RKO (cell line): ENCODE data around the gene GNPDA1.

Experiments used
- DNase-seq: peaks from one replicate; pipeline ENCODE4 v3.0.0-alpha.2; 2016; ENCODE audit warnings: low spot score

The GNPDA1 gene

DNA sequence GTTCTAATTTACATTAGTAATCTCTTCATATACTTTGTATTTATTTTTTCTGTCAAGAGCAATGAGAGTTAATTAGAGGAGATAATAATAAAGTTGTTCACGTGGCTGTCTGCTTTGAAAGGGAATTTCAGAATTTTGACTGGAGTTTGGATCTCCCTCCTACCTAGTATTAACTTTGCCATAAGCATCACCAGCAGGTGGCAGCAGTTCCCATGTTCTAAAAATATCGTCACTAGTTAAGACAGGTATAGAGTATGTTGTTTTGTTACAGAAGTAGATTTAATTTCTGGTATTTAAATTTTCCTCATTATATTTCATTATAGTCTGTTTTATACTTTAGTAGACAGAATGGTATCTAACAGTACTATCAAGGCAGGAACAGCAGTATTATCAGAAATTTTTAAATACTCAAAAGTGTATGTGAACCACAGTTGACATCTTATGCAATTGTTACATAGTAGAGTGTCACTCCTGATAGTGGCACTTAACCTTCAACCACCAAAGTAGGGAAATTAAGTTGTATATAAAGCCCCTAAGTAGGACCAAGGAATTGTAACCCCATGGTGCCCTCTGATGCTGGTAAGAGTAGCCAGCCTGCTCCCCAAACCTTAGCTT, 20.4 kb downstream of the GNPDA1 start:
- DNase-seq = peak; percentile 64

DNA sequence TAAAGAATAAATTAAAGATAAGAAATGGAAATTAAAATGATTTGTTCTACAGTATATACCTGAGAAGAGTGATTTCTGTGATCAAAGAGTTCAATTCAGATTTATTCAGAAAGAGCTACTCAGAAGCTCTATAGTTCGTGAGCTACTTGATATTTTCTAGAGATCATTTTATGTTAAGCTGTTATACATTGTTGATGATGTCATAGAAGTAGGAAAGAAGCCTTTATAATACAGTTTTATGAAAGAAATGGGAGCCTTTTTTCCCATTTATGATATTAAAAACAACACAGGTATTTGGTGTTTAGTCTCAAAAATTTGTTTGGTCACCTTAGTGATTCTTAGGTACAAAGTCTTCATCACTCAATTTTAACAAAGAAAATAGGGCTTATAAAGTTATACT, 23.1 kb downstream of the GNPDA1 start:
- no peak for DNase-seq

DNA sequence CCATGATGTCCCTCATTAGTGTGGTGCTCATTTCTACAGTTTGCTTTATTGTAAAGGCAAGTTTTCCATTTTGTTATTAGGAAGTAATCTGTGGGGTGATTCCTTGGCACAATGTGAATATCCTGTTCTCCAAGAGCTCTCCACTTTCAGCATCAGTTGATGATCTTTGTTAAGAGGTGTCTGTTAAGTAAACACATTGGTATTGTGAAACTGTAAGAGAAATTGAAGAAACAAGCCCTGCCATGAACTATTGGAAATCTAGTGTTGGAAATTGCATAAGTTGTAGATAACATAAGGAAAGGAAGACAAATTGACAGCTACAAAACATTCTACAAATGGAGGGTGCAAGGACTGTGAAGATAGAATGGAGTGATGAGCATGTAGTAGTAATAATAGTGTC, 26.8 kb downstream of the GNPDA1 start:
- DNase-seq = no peak

DNA sequence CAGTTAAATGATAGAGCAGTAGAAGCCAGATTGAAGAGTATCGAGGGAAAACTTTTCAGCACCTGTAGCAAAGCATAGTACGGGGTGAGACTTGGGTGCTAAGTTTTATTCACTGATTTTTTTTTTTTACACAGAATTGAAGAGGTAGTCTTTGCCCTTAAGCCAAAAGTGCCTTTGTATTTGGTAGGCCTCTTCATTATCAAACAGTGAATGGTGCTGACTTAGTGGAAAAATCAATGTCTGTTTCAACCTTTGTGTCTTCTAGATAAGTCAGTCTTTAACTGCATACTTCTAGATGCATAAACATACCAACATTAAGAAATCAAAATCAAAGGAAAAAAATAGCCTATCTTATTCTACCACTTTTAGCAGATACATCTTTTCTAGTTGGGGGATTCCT, 30.2 kb downstream of the GNPDA1 start:
- DNase-seq = no peak

DNA sequence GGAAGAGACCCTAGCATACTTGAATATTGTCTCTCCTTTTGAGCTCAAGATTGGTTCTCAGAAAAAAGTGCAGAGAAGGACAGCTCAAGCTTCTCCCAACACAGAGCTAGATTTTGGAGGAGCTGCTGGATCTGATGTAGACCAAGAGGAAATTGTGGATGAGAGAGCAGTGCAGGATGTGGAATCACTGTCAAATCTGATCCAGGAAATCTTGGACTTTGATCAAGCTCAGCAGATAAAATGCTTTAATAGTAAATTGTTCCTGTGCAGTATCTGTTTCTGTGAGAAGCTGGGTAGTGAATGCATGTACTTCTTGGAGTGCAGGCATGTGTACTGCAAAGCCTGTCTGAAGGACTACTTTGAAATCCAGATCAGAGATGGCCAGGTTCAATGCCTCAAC, 34.4 kb downstream of the GNPDA1 start:
- DNase-seq = no peak

DNA sequence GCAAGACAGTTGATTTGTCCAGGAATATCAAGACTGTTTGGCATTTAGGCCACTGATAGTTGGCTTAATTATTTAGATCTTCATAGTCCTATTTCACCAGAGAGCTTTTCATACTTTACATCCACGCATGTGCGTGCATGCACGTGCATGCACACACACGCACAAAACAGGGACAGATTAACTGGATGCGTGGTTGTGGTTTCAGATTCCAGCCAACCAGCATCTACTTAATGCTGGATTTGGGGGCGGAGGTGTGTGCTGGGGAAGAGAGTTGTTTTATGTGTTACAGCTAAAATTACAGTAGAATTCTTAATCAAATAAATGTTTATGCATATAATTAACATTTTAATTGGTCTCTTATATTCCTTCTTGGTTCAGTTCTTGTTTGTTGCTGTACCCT, 36.7 kb downstream of the GNPDA1 start:
- DNase-seq = no peak

DNA sequence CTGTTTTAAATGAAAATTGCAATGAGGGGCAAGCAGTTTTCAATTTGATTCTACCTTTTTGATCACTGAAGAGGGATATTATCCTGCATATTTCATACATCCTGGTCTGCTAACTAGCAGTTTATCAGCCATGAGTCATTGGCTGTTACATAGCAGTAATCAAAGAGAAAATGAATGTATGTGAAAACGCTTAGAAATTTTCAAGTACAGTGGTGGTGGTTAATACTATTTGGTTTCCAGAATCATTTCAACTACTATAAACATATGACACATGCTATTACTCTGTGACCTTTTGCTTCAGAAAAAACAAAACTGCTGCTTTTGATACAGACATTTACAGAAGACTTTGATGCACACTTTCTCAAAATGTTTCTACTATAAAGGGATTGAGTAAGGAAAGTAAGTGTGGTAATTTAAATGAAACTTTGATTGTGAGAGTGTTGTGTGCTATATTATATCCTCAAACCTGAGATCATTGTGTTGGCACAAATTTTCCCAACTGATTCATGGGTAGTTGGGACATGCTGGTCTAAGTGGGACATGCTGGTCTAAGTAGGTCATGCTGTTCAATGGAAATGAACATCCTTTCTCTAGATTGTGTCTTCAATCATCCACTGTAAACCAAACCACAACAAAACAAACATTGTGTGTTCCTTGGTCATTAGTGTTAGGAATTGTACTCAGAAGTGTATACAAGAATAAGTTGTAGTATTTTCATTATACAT, 38.8 kb downstream of the GNPDA1 start:
- DNase-seq = no peak

DNA sequence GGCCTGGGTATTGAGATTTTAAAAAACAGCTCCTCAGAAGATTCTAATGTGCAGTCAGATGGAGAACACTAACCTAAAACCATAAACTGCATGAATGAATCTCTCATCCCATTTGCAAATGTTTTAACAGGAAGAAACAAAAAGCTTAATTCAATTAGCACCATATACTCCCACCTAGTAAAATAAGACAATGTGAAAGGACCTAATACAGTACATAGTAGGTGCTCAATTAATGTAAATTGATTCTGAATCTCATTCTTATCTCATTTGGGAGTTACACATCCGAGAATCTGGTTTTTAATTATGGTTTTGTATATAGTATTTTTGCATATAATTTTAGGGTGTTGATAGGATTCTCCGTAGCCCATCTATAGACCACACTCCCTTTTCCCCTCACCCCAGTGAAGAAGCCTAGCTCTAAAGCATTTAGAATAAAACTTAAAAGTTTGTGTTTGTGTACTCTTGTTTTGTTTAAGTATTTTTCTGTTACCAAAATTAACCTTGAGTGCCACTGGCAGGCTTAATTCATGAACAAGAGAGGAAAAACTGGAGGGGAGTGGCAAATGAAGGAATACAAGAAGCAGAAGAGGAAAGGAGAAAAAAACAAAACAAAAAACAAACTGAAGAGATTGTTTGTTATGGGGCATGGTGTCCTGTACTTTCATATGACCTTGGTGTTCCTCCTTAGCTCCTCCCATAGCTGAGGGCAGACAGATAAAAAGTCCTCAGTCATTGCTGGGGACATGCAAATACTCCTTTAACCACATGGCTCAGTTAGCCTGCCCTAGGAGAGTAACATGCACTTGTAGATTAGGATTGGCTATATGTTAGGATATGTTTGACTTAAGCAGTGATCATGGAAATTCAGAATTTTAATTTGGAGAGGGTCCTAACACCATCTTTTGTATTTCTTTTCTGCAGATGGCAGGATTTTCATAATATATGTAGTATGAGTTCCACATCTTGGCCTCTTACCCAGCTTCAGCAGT, 42.8 kb downstream of the GNPDA1 start:
- peak; percentile 79 for DNase-seq

DNA sequence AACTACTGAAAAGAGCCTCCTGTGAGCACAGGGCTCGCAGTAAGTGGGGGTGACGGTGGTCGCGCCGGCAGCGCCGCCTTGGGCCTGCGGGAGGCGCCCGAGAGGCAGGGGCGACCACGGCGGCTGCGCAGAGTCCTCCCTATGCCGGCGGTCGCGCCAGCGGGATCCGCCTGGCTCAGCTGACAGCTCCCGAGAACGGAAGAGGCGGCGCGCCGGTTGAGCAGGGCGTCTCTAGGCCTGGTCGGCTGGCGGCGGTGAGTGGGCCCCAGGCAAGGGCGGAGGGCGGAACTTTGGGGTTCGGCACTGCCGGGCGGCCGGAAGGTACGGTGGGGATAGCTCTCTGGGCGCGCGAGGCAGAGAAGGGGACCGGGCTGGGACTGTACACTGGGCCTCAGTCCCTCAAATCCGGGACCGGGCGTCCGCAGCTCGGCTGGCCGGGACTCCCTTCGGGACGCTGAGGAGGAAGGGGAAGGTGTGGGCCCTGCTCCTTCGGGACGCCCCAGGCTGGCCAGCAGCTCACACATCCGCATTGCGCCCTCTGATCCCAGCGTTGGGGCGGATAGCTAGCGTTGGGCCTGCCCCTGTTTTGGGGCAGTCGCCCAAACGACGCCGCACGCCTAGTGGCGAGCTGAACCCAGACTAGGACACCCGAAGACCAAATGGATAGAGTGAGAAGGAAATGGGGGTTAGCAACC, 43.8 kb downstream of the GNPDA1 start, which contains the start of gene RNF14:
RNF14 (plus strand) TSS at position 192 of the 695 bp plus-strand sequence. CDS start 4,484 bp downstream, outside the sequence.
- peak; percentile 94 for DNase-seq

DNA sequence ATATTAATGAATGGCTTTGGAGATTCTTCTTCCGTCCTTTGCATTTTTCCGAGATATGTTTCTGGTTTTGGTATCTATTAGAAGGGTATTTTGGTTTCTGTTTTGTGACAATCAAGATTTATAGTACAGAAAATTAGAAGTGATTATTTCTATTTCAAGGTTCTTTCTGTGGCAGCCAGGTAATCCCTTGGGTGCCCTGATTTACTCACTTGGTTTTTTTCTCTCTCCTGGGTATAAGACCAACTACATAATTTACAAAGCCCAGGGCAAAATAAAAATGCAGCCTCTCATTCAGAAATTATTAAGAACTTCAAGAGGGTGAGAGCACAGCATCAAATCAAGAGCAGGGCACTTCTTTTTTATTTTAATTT, 45.9 kb downstream of the GNPDA1 start:
- DNase-seq = no peak

DNA sequence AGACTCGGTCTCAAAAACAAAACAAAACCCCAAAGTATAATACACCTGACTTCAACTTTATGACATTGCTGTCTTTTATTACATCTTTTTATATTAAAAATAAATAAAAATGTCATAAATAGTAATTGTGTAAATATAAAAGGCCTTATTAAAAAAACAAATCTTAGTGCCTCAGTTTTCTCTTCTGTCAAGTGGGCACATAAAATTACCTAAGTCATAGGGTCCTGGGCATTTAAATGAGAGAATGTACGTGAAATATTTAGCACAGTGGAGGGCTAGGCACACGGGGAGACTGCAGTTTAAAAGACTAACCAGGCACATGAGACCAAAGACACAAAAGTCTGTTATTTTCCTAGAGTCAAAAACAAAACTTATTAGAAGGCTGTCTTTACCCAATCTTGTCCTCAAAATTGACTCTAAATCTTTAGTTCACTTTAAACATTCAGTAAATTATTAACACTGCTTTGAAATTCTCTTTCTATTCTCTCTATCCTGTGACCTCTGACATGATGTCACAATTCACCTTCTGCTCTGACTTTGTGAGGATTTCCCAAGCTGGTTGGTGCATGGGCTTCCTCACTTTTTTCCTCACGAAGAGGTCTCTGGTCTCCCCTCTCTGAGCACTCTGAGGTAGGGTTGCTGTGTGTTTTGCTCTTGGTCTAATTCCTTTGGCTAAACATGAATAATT, 46.4 kb downstream of the GNPDA1 start:
- no peak for DNase-seq

DNA sequence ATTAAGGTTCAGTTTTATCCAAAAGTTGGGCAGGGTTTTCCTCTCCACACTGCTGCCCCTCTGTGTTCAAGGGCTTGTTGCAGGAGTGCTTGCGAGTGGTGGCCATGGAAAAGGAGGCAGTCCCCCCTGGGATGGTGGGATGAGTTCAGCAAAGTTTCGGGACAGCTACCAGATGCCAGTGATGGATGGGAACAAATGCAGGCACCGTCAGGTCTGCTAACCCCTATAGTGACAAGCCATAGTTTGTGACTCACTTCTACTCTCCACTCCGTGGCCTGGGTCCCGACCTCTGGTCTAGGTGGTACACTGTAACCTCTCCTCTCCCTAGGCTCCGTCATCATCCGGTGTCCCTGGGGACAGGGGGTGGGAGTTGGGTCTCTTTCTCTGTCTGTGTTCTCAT, 47.8 kb downstream of the GNPDA1 start:
- no peak for DNase-seq

DNA sequence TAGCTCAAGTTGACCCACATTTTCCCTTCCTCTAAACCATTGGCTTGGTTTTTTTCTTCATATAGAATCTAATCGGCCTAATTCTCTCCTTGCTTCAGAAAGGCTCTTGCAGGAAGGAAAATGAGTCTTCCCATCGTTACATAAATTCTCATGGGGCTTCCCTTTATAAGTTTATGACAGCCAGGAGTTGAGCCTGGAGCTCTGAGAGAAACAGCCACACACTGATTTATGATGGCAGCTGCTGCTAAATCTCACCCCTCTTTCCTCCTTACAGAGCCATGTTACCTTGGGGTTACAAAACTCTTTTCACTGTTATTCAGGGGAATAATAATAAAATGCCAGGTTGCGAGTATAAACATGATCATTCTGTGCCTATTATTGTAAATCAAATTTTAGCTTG, 49.1 kb downstream of the GNPDA1 start:
- no peak for DNase-seq

DNA sequence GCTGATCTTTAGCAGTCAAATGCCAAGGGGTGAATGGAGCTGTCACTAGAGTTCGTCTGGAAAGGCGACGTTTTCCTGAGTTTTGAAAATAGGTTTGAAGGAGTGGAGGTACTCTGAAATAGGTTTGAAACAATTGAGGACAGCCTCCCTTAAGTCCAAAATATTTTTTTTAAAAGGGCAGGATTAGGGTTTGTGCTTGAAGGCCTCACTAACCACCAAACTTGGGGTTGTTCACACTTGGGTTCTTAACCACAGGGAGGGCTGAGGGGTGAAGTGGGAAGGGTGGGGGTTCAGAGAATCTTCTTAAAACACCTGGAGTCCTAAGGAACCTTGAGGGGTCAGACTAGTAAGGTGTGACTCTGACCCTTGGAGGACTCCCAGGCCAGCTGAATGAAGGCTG, 51.4 kb downstream of the GNPDA1 start:
- DNase-seq = no peak

DNA sequence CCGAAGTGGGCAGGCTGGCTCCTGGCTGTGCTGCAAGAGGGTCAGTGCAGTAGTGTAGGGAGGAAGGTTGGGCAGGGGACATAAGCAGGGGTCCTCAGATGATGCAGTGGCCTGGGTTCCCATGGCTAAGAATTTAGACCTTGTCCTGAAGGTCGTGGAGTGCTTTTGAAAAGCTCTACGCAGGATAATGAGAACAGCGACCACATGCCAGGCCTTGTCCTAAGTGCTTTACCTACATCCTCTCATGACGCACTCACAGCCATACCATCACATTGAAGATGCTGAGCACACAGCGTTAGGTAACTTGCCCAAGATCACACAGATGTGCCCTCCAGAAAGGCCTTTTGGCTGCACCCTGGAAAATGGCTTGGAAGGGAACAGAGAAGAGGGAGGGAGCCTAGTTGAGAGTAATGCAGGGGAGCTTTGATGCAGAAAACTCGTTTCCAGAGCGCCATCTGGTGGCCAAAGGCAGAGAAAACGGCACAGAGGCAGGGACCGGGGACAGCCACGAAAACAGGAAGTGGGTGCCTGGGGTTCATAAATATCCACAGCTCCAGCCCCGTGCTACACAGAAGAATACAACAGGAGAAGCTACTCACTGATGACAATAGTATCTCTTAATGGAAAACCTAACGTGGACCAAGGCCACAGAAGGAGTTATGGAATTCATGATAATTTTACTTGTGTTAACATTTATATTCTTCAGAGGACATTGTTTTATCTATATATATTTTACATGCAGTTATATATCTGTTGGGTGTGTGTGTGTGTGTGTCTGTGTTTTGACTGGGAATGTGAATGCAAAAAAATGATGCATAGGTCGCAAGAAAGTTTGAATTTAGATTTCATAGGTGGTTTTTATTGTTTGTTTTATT, 52.1 kb downstream of the GNPDA1 start:
- peak; percentile 89 for DNase-seq

DNA sequence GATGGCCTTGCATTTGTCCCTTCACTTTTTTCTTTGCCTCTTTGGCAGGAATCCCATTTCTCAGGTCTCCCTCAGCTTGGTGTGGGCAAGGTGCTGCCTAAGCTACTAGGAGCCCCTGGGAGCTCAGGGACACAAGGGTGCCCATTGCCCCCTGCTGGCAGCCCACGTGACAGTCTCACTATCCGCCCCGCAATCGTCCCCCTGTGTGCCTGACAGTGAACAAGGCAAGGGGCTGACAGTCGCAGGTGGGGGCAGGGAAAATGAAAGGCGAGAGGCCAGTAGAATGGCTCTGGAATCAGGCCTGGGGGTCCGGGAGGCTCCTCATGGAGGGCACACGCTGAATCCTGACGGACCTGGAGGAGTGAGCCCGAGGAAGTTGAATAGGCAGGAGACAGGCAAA, 52.8 kb downstream of the GNPDA1 start:
- DNase-seq = no peak

DNA sequence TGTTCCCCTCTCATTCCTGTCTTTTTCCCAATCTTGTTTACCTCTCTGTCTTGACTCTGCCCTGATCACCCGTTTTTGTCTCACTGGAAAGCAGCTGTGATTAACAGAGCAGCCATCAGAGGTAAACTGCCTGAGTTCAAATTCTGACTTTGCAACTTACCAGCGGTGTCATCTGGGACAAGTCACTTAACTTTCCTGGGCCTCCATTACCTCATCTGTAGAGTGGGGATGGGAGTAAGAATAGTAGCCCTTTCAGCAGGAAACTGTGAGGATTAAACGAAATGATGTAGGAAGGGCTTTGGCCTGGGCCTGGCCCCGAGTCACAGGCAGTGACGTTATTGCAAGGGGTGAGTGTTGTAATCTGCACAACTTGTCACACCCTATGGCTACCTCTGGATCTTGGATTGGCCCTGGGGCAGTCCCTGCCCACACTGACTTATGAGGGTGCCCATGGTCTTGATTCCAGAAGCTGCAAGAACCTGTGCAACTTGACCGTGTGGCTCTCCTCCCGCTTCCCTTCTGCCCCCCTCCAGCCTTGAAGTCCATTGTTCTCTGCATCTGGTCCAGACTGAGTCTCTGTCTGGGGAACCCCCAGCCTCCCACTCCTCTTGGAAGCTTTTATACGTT, 54.2 kb downstream of the GNPDA1 start:
- peak; percentile 19 for DNase-seq

DNA sequence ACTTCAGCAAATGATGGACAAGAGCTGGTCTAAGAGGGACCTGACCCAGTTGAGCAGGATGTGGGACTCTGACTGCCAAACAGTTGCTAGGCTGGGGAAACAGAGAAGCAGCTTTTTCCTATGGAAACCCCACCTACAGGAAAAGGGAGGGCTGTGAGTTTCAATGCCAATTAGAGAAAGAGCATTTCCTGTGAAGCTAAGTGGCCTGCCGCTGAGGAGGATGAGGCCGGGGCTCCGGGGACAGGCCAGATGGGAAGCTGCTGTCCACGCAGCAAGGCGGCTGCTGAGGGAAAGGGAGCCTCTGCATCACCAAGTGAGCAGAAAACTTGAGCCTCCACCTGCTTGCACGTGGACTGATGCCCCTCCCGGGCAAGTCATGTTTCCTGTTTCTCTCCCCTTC, 54.7 kb downstream of the GNPDA1 start, which contains the start of gene PCDH12:
PCDH12 (minus strand) TSS at position 90 of the 400 bp plus-strand sequence. CDS start 351 bp downstream, outside the sequence.
- DNase-seq = no peak

DNA sequence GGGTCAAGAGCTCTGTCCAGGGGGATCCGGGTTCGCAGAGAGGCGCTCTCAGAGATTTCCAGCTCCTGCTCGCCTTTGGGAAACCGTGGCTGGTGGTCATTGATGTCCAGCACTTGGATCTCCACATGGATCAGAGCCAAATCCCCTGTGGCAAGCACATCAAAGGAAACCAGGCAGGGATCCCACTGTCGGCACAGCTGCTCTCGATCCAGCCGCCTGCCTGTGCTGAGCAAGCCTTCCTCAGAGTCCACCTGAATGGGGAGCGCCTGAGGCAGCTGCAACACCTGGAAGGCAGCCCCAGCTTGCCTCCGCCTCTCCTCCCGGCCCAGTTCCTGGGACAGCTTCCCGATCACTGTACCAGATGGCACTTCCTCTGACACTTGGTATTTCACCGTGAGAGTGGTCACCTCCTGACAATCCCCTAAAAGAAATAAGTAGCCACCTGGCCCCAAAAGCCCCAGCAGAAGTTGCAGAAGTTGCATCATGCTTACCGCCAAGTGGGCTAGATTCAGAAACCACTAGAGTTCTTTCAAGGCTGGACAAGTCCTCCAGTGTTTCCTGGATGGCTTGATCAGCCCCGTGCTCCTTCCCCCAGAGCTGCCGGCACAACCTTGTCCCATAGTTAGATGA, 55.3 kb downstream of the GNPDA1 start:
- DNase-seq = no peak
